Measurements from ENCODE around the gene ENO3. TPM values are rescaled to one million over a fixed set of nuclear protein-coding genes. Genes with fewer than 3 reads are reported as not detected.

The ENO3 gene
- total RNA-seq, 4 donors from 2014 or later, result 2.0 to 4.2 (median 3.2) TPM

- DNase-seq (ENCODE audit: low spot score in 2 of 2), result no peak
- Histone ChIP-seq H3K27me3 (no peaks in the 10 kb centered on the region), H3K4me3 (peak overlapping the region; percentile 84), H3K4me1 (peaks cover 27% of the 10 kb centered on the region), H3K9me3 (no peaks in the 10 kb centered on the region), H3K27ac (peak overlapping the region; percentile 89), H3K36me3 (peaks cover 26% of the 10 kb centered on the region)
- 21% methylated on average over 4 of the region's 5 CpGs for WGBS
- no peak for TF ChIP-seq POLR2A (IDR thresholded peaks at IDR 0.05)
- no peak for TF ChIP-seq EP300 (IDR thresholded peaks at IDR 0.05)
These were observed 35.5 kb downstream of the ENO3 start for GRCh38 chr17:4986403-4986802.

- TF ChIP-seq POLR2AphosphoS5 (IDR thresholded peaks at IDR 0.05) (no peak), EP300 (IDR thresholded peaks at IDR 0.05) (no peak), CTCF (IDR thresholded peaks at IDR 0.05) (peak in 1 of 2 donors; percentile 65), POLR2A (IDR thresholded peaks at IDR 0.05) (peak in 1 of 2 donors; percentile 70)
- 7% methylated on average over 10 of the region's 78 CpGs for WGBS
- DNase-seq (ENCODE audit: low spot score in 2 of 2), result peak; percentile 94 to 96
These were observed 36.2 kb downstream of the ENO3 start, which contains the start of gene CAMTA2 for GRCh38 chr17:4986951-4987766. Gene CAMTA2, minus strand, starts transcription at chr17:4987675. Its CDS starts 1,453 bp downstream, at chr17:4986222.

GRCh38 chr17:4987767-4988567, 37.0 kb downstream of the ENO3 start:
- Histone ChIP-seq H3K4me3 (peak overlapping the region; percentile 84), H3K9me3 (no peaks in the 10 kb centered on the region), H3K4me1 (peaks cover 27% of the 10 kb centered on the region), H3K27ac (peak overlapping the region; percentile 89), H3K36me3 (peaks cover 10% of the 10 kb centered on the region), H3K27me3 (no peaks in the 10 kb centered on the region)
- DNase-seq (ENCODE audit: low spot score in 2 of 2), result no peak
- no peak for TF ChIP-seq EP300 (IDR thresholded peaks at IDR 0.05)
- no peak for TF ChIP-seq POLR2AphosphoS5 (IDR thresholded peaks at IDR 0.05)
- no peak for TF ChIP-seq CTCF (IDR thresholded peaks at IDR 0.05)
- TF ChIP-seq POLR2A (IDR thresholded peaks at IDR 0.05), result no peak
- WGBS, result 3% methylated on average over 14 of the region's 30 CpGs

More at GRCh38 chr17:4986951-4987766, 36.2 kb downstream of the ENO3 start, which contains the start of gene CAMTA2:
- Histone ChIP-seq H3K27me3 (no peaks in the 10 kb centered on the region), H3K36me3 (peaks cover 18% of the 10 kb centered on the region), H3K27ac (peak within 1 kb of the TSS; percentile 89), H3K4me3 (peak within 1 kb of the TSS; percentile 84), H3K9me3 (no peaks in the 10 kb centered on the region), H3K4me1 (peaks cover 27% of the 10 kb centered on the region)

- TF ChIP-seq POLR2A (IDR thresholded peaks at IDR 0.05) (no peak), CTCF (IDR thresholded peaks at IDR 0.05) (no peak), EP300 (IDR thresholded peaks at IDR 0.05) (no peak), POLR2AphosphoS5 (IDR thresholded peaks at IDR 0.05) (no peak)
- no peaks in the 10 kb centered on the region for H3K36me3 ChIP-seq
- H3K27me3 ChIP-seq, result no peaks in the 10 kb centered on the region
- H3K4me3 ChIP-seq, result no peak overlapping the region
- no peaks in the 10 kb centered on the region for H3K9me3 ChIP-seq
- no peak for DNase-seq (ENCODE audit: low spot score in 2 of 2)
- no peak overlapping the region for H3K27ac ChIP-seq
- WGBS, result 86% methylated on average over 6 of the region's 6 CpGs
- peaks cover 18% of the 10 kb centered on the region for H3K4me1 ChIP-seq
These were observed 43.2 kb downstream of the ENO3 start for GRCh38 chr17:4994081-4994595.

GRCh38 chr17:4997302-4998026, 46.5 kb downstream of the ENO3 start, which contains the start of the genes INCA1 and KIF1C:
Gene INCA1, minus strand, starts transcription at chr17:4997522. Its CDS starts 3,085 bp downstream, at chr17:4994437.
Gene KIF1C, plus strand, starts transcription at chr17:4997950. Its CDS starts 2,297 bp downstream, at chr17:5000247.
- DNase-seq (ENCODE audit: low spot score in 2 of 2), result peak; percentile 94 to 96
- H3K36me3 ChIP-seq, result peaks cover 16% of the 10 kb centered on the region
- H3K4me3 ChIP-seq, result peak within 1 kb of the TSS; percentile 96
- H3K4me1 ChIP-seq, result peaks cover 30% of the 10 kb centered on the region
- peak within 1 kb of the TSS; percentile 87 for H3K27ac ChIP-seq
- H3K27me3 ChIP-seq, result no peaks in the 10 kb centered on the region
- TF ChIP-seq EP300 (IDR thresholded peaks at IDR 0.05), result no peak
- TF ChIP-seq POLR2AphosphoS5 (IDR thresholded peaks at IDR 0.05), result peak in 1 of 3 donors; percentile 11
- peak in 1 of 2 donors; percentile 10 for TF ChIP-seq CTCF (IDR thresholded peaks at IDR 0.05)
- no peak for TF ChIP-seq POLR2A (IDR thresholded peaks at IDR 0.05)
- under 1% methylated on average over 34 of the region's 93 CpGs for WGBS
- no peaks in the 10 kb centered on the region for H3K9me3 ChIP-seq

All from suprapubic skin (tissue), 4 donors.